ENCODE data around the gene CRYGB. TPM values are rescaled to one million over a fixed set of nuclear protein-coding genes. Genes with fewer than 3 reads are reported as not detected.

The CRYGB gene
- total and polyA plus RNA-seq, 2 of the 13 experiments (the other 11 are each of a cell fraction or from before 2014, with no cell fraction given): not detected

DNA sequence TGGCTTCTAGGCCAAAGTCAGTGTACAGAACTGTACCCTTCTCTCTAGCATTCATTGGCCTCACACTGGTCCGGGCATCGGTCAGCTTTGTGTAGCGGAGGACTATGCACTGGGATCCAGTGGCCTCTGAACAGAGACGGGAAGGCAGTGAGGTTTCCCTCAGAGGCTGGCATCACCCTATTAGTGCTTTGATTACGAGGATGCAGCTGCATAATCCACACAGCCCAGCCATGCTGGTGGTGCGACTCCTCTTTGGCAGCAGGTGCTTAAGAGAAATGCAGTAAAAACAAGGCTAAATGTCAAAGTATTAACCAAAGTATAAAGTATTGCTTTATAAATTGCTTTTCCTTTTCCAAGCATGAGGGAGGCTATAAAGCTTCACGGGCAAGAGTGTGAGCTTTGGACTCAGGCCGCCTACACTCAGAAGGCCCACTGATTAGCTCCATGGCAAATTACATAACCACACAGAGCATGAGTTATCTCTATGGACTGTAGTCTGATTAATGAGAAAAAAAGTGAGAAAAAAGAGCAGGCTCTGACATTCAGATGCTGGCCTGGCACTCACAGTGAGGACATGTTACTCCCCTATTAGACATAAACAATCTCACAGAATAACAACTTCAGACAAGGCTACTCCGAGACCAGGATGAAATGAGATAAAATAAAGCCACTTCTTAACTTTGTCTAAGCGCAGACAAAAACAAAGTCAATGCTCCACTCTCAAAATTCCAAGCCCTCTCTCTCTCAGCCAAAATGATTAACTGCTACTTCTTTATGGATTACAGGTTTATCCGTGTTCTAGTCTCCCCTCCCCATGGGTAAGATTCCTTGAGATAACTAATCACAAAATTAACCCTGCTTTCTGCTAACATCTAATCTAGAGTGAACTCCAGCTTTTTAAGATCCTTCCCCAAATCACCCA, 9.9 kb downstream of the CRYGB start (continued):
- no peak for TF ChIP-seq ZNF562 (CRISPR knock-in tag; IDR thresholded peaks at IDR 0.05; ENCODE audit: borderline replicate concordance)
- TF ChIP-seq ZBTB7B (CRISPR knock-in tag; IDR thresholded peaks at IDR 0.05): no peak
- TF ChIP-seq ZBTB20 (CRISPR knock-in tag; IDR thresholded peaks at IDR 0.05; ENCODE audit: borderline replicate concordance, low read depth): 0 out of 2 replicates have a peak, but pooled peaks have one; percentile 14
- TF ChIP-seq FOXO1 (CRISPR knock-in tag; IDR thresholded peaks at IDR 0.05): no peak
- no peak for TF ChIP-seq ATF7 (IDR thresholded peaks at IDR 0.05)
- no peak for TF ChIP-seq ATF7 (CRISPR knock-in tag; IDR thresholded peaks at IDR 0.05)
- no peak for TF ChIP-seq ZNF816 (CRISPR knock-in tag; IDR thresholded peaks at IDR 0.05; ENCODE audit: borderline replicate concordance)
- TF ChIP-seq, protein P1, sequence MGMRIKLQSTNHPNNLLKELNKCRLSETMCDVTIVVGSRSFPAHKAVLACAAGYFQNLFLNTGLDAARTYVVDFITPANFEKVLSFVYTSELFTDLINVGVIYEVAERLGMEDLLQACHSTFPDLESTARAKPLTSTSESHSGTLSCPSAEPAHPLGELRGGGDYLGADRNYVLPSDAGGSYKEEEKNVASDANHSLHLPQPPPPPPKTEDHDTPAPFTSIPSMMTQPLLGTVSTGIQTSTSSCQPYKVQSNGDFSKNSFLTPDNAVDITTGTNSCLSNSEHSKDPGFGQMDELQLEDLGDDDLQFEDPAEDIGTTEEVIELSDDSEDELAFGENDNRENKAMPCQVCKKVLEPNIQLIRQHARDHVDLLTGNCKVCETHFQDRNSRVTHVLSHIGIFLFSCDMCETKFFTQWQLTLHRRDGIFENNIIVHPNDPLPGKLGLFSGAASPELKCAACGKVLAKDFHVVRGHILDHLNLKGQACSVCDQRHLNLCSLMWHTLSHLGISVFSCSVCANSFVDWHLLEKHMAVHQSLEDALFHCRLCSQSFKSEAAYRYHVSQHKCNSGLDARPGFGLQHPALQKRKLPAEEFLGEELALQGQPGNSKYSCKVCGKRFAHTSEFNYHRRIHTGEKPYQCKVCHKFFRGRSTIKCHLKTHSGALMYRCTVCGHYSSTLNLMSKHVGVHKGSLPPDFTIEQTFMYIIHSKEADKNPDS (CRISPR knock-in tag; IDR thresholded peaks at IDR 0.05): no peak
- no peak for TF ChIP-seq HMGA1 (CRISPR knock-in tag; conservative IDR thresholded peaks at IDR 0.05)
- TF ChIP-seq SP4 (CRISPR knock-in tag; IDR thresholded peaks at IDR 0.05): no peak
- TF ChIP-seq ZBTB42 (CRISPR knock-in tag; IDR thresholded peaks at IDR 0.05): no peak
- TF ChIP-seq TEAD3 (CRISPR knock-in tag; optimal IDR thresholded peaks at IDR 0.05; ENCODE audit: borderline replicate concordance): peak; percentile 49
- TF ChIP-seq, protein P2, sequence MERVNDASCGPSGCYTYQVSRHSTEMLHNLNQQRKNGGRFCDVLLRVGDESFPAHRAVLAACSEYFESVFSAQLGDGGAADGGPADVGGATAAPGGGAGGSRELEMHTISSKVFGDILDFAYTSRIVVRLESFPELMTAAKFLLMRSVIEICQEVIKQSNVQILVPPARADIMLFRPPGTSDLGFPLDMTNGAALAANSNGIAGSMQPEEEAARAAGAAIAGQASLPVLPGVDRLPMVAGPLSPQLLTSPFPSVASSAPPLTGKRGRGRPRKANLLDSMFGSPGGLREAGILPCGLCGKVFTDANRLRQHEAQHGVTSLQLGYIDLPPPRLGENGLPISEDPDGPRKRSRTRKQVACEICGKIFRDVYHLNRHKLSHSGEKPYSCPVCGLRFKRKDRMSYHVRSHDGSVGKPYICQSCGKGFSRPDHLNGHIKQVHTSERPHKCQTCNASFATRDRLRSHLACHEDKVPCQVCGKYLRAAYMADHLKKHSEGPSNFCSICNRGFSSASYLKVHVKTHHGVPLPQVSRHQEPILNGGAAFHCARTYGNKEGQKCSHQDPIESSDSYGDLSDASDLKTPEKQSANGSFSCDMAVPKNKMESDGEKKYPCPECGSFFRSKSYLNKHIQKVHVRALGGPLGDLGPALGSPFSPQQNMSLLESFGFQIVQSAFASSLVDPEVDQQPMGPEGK (CRISPR knock-in tag; IDR thresholded peaks at IDR 0.05): no peak
- TF ChIP-seq KLF15 (CRISPR knock-in tag; IDR thresholded peaks at IDR 0.05; ENCODE audit: borderline replicate concordance): no peak
- TF ChIP-seq HNF4G (IDR thresholded peaks at IDR 0.05; ENCODE audit: borderline replicate concordance, low read depth, low read length): peak; percentile 74
- TF ChIP-seq HNF4G (CRISPR knock-in tag; IDR thresholded peaks at IDR 0.05; ENCODE audit: borderline replicate concordance, low read depth): no peak
- no peak for TF ChIP-seq FOXC1 (CRISPR knock-in tag; IDR thresholded peaks at IDR 0.05; ENCODE audit: borderline replicate concordance)
- TF ChIP-seq PHF5A (CRISPR knock-in tag; IDR thresholded peaks at IDR 0.05; ENCODE audit: low read depth, unreplicated experiment): peak; percentile 50
- no peak for TF ChIP-seq ZNF329 (CRISPR knock-in tag; IDR thresholded peaks at IDR 0.05; ENCODE audit: low read depth)
- TF ChIP-seq ZNF354B (CRISPR knock-in tag; IDR thresholded peaks at IDR 0.05): no peak
- peak; percentile 96 for TF ChIP-seq MIXL1 (CRISPR knock-in tag; IDR thresholded peaks at IDR 0.05)
- TF ChIP-seq, protein P3, sequence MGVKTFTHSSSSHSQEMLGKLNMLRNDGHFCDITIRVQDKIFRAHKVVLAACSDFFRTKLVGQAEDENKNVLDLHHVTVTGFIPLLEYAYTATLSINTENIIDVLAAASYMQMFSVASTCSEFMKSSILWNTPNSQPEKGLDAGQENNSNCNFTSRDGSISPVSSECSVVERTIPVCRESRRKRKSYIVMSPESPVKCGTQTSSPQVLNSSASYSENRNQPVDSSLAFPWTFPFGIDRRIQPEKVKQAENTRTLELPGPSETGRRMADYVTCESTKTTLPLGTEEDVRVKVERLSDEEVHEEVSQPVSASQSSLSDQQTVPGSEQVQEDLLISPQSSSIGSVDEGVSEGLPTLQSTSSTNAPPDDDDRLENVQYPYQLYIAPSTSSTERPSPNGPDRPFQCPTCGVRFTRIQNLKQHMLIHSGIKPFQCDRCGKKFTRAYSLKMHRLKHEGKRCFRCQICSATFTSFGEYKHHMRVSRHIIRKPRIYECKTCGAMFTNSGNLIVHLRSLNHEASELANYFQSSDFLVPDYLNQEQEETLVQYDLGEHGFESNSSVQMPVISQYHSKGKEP (CRISPR knock-in tag; IDR thresholded peaks at IDR 0.05): no peak
- no peak for TF ChIP-seq FOXJ3 (CRISPR knock-in tag; IDR thresholded peaks at IDR 0.05; ENCODE audit: borderline replicate concordance)
- no peak for TF ChIP-seq ZNF253 (CRISPR knock-in tag; IDR thresholded peaks at IDR 0.05; ENCODE audit: borderline replicate concordance)
- TF ChIP-seq ZSCAN9 (CRISPR knock-in tag; IDR thresholded peaks at IDR 0.05; ENCODE audit: borderline replicate concordance): peak; percentile 41; the same call in 1 of the 2 replicates
- no peak for TF ChIP-seq TMF1 (CRISPR knock-in tag; IDR thresholded peaks at IDR 0.05; ENCODE audit: low read depth)

All from HepG2 (cell line).